Measurements from ENCODE around the gene TSPAN5. TPM values are rescaled to one million over a fixed set of nuclear protein-coding genes. Genes with fewer than 3 reads are reported as not detected.

Gene TSPAN5
- total and polyA plus RNA-seq, 4 experiments from 2014 or later, result 16.8 to 40.4 (median 25.7) TPM

DNA sequence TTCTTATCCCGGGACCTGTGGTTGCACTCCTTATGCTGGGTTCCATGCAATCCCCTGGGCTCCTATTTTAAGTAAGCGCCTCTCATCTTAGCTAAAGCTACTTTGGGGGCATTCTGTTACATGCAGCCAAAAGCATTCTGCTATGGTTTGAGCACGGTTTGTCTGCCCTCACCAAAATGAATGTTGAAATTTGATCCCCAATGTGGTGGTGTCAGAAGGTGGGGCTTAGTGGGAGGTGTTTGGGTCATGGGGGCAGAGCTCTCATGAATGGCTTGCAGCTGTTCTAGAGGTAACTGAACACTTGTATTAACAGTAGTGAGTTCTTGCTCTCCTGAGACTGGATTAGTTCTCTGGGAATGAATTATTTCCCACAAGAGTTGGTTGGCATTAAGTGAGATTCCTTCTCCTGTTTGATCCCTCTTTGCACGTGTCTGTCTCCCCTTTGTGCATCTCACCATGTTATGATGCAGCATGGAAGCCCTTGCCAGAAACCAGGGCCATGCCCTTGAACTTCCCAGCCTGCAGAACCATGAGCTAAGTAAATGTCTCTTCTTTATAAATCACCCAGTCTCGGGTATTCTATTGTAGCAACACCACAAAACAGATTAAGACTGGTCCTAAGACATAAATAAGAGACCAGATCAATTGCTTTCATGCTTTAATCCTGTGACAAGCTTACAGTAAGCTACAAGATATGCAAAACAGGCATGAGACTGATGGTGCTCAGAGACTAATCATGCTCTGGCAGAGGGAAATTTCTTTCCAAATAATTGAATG is 141.8 kb downstream of the TSPAN5 start:
- H3K4me1 ChIP-seq (ENCODE audit: insufficient read depth, low read length), result peaks cover 32% of the 10 kb centered on the region
- intact Hi-C loops (cut with micrococcal nuclease), result no loop called here
- H3K4me1 Mint-ChIP-seq, result peaks cover 36 to 68% (median 51%) of the 10 kb centered on the region in 4 donors
- no peak overlapping the region for H3K4me3 Mint-ChIP-seq
- peaks cover 0 to 4% of the 10 kb centered on the region in 2 donors for H3K9me3 ChIP-seq (ENCODE audit: control insufficient read depth in 1 of 2, low read length in 2 of 2)
- H3K27ac Mint-ChIP-seq, result peak overlapping the region in 2 of 7 donors; percentile 59 to 66
- peaks cover 0 to 5% (median 0%) of the 10 kb centered on the region in 8 donors for H3K9me3 Mint-ChIP-seq
- H3K27me3 Mint-ChIP-seq, result no peaks in the 10 kb centered on the region
- no peak overlapping the region for H3K27ac ChIP-seq (ENCODE audit: low read depth, low read length)
- peaks cover 2 to 9% of the 10 kb centered on the region in 2 donors for H3K36me3 Mint-ChIP-seq
- no peaks in the 10 kb centered on the region for H3K36me3 ChIP-seq (ENCODE audit: insufficient read depth, low read length)
- H3K27me3 ChIP-seq (ENCODE audit: insufficient read depth, low read length), result no peaks in the 10 kb centered on the region
- DNase-seq, result no peak
- CTCF ChIA-PET (ENCODE audit: partially characterized antibody), result interaction anchor here (1.0 kb wide), 1 partner anchor 49 kb away, joined by 4 read pairs; no protein-coding TSS in a partner anchor
- POLR2A ChIA-PET (ENCODE audit: partially characterized antibody), result no interaction called here
- H3K4me3 ChIP-seq (ENCODE audit: low read length in 2 of 2), result no peak overlapping the region

DNA sequence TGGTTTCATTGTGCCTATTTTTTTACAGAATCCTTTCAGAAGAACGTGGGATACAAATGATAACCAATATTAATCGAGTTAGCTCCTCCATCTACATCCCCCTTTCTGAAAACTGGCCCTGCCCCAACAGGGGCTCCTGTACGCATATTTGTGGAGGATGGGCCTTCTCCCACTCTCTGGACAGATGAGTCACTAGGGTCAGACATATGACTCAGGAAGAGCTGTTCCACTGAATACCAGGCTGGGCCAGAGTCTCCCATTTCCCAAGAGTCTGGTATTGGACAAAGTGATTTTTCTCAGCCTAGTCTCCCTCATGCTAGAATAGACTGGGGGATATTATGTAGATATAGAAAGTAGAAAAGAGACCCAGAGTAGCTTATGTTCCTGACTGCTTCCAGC is 142.4 kb downstream of the TSPAN5 start:
- intact Hi-C loops (cut with micrococcal nuclease), result no loop called here
- no peak overlapping the region for H3K4me3 Mint-ChIP-seq

DNA sequence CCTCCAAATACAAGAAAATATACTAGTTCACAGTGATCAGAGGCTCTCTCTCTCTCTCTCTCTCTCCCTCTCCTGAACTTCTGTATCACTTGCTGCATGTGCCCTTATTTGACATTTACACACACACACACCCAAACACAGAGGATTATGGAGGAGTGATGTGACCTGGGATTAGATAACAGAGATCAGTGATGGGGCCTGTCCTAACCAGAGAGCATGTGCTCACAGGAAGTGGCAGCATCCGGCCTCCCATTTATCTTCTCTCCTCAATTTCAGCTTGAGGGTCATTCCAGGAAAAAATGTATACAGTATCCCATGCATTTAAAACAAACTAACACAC is 143.0 kb downstream of the TSPAN5 start:
- Mint-ChIP-seq H3K27me3 (no peaks in the 10 kb centered on the region), H3K36me3 (peaks cover 2 to 9% of the 10 kb centered on the region in 2 donors), H3K27ac (peak overlapping the region in 2 of 7 donors; percentile 6 to 21), H3K4me3 (peak overlapping the region in 1 of 8 donors; percentile 2), H3K4me1 (peaks cover 44 to 73% (median 58%) of the 10 kb centered on the region in 4 donors), H3K9me3 (peaks cover 0 to 5% (median 0%) of the 10 kb centered on the region in 8 donors)
- no peaks in the 10 kb centered on the region for H3K27me3 ChIP-seq (ENCODE audit: insufficient read depth, low read length)
- POLR2A ChIA-PET (ENCODE audit: partially characterized antibody), result no interaction called here
- no peak for DNase-seq
- CTCF ChIA-PET (ENCODE audit: partially characterized antibody), result no interaction called here
- intact Hi-C loops (cut with micrococcal nuclease), result no loop called here
- H3K36me3 ChIP-seq (ENCODE audit: insufficient read depth, low read length), result no peaks in the 10 kb centered on the region
- peaks cover 43% of the 10 kb centered on the region for H3K4me1 ChIP-seq (ENCODE audit: insufficient read depth, low read length)
- H3K27ac ChIP-seq (ENCODE audit: low read depth, low read length), result no peak overlapping the region
- H3K9me3 ChIP-seq (ENCODE audit: control insufficient read depth in 1 of 2, low read length in 2 of 2), result peaks cover 0 to 4% of the 10 kb centered on the region in 2 donors
- H3K4me3 ChIP-seq (ENCODE audit: low read length in 2 of 2), result no peak overlapping the region

More for the DNA sequence above, 142.4 kb downstream of the TSPAN5 start:
- H3K27ac Mint-ChIP-seq, result peak overlapping the region in 2 of 7 donors; percentile 30 to 61
- ChIA-PET POLR2A (ENCODE audit: partially characterized antibody) (no interaction called here), CTCF (ENCODE audit: partially characterized antibody) (interaction anchor here (1.0 kb wide), 1 partner anchor 49 kb away, joined by 4 read pairs; no protein-coding TSS in a partner anchor)
- peaks cover 0 to 4% of the 10 kb centered on the region in 2 donors for H3K9me3 ChIP-seq (ENCODE audit: control insufficient read depth in 1 of 2, low read length in 2 of 2)
- peaks cover 37% of the 10 kb centered on the region for H3K4me1 ChIP-seq (ENCODE audit: insufficient read depth, low read length)
- H3K27ac ChIP-seq (ENCODE audit: low read depth, low read length), result no peak overlapping the region
- no peaks in the 10 kb centered on the region for H3K36me3 ChIP-seq (ENCODE audit: insufficient read depth, low read length)
- peaks cover 2 to 9% of the 10 kb centered on the region in 2 donors for H3K36me3 Mint-ChIP-seq
- peaks cover 0 to 5% (median 0%) of the 10 kb centered on the region in 8 donors for H3K9me3 Mint-ChIP-seq
- peaks cover 39 to 68% (median 52%) of the 10 kb centered on the region in 4 donors for H3K4me1 Mint-ChIP-seq
- DNase-seq, result no peak
- H3K27me3 ChIP-seq (ENCODE audit: insufficient read depth, low read length), result no peaks in the 10 kb centered on the region
- no peak overlapping the region for H3K4me3 ChIP-seq (ENCODE audit: low read length in 2 of 2)
- no peaks in the 10 kb centered on the region for H3K27me3 Mint-ChIP-seq

DNA sequence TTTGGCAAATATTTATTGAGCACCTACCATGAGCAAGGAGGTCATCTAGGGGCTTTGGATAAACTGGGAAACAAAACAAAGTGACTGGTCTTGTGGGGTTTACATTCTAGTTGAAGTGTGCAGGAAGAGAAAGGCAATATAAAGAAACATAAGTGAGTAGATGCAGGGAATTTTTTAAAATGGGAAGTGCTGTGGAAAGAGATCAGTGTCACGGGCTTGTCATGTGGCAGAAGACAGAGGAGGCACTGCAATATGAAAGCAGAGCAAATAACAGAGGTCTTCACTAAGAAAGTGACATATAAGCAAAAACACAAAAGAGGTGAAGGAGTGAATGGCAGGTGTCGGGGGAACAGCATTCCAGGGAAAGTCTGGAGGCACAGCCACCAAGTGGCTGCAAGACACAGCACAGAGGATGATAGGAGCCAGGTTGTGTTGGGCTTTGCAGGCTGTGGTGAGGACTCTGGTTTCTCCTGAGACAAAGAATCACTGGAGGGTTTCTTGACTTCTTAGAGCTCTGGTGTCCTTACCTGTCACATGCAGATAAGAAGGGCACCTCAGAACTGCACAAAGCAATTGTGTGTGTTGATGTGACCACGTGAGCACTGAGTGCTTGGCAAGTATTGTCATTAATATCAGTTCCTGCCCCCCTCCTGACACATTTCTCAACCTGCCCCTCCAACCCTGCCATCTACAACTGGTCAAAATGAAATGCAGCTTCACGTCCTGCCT is 143.5 kb downstream of the TSPAN5 start:
- Histone ChIP-seq H3K4me3 (ENCODE audit: low read length in 2 of 2) (no peak overlapping the region), H3K27me3 (ENCODE audit: insufficient read depth, low read length) (no peaks in the 10 kb centered on the region), H3K36me3 (ENCODE audit: insufficient read depth, low read length) (no peaks in the 10 kb centered on the region), H3K4me1 (ENCODE audit: insufficient read depth, low read length) (peaks cover 44% of the 10 kb centered on the region), H3K27ac (ENCODE audit: low read depth, low read length) (no peak overlapping the region), H3K9me3 (ENCODE audit: control insufficient read depth in 1 of 2, low read length in 2 of 2) (peaks cover 0 to 4% of the 10 kb centered on the region in 2 donors)
- H3K36me3 Mint-ChIP-seq, result peaks cover 2 to 9% of the 10 kb centered on the region in 2 donors
- peaks cover 43 to 70% (median 56%) of the 10 kb centered on the region in 4 donors for H3K4me1 Mint-ChIP-seq
- ChIA-PET POLR2A (ENCODE audit: partially characterized antibody) (no interaction called here), CTCF (ENCODE audit: partially characterized antibody) (no interaction called here)
- peak overlapping the region in 3 of 7 donors; percentile 1 to 21 (median 6) for H3K27ac Mint-ChIP-seq
- H3K4me3 Mint-ChIP-seq, result peak overlapping the region in 1 of 8 donors; percentile 2
- no peak for DNase-seq
- intact Hi-C loops (cut with micrococcal nuclease), result no loop called here
- peaks cover 0 to 5% (median 0%) of the 10 kb centered on the region in 8 donors for H3K9me3 Mint-ChIP-seq
- no peaks in the 10 kb centered on the region for H3K27me3 Mint-ChIP-seq

DNA sequence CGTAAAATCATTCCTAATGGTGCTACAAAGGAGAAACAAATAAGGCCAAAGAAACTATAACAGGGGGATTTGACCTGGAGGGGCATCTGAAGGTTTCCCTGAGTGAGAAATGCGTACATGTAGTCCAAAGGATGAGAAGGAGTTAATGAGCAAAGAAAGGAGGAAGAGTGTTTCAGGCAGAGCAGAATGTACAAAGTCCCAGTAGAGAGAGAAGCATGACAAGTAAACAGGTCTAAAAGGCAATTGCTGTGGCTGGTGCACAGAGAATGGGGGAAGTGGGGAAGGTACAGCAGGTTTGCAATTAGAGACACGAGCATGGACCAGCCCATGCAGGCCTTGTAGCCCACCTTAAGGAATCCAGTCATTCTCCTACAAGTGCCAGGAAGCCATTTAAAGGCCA is 145.5 kb downstream of the TSPAN5 start:
- H3K27me3 ChIP-seq (ENCODE audit: insufficient read depth, low read length), result no peaks in the 10 kb centered on the region
- H3K9me3 ChIP-seq (ENCODE audit: control insufficient read depth in 1 of 2, low read length in 2 of 2), result peaks cover 0 to 4% of the 10 kb centered on the region in 2 donors
- intact Hi-C loops (cut with micrococcal nuclease), result no loop called here
- no peak overlapping the region for H3K27ac ChIP-seq (ENCODE audit: low read depth, low read length)
- Mint-ChIP-seq H3K9me3 (peaks cover 0 to 5% (median 0%) of the 10 kb centered on the region in 8 donors), H3K4me3 (no peak overlapping the region), H3K27ac (peak overlapping the region in 3 of 7 donors; percentile 18 to 55 (median 24)), H3K4me1 (peaks cover 33 to 63% (median 50%) of the 10 kb centered on the region in 4 donors), H3K36me3 (peaks cover 2 to 10% of the 10 kb centered on the region in 2 donors), H3K27me3 (no peaks in the 10 kb centered on the region)
- CTCF ChIA-PET (ENCODE audit: partially characterized antibody), result interaction anchor here (1.4 kb wide), 1 partner anchor 14 kb away, joined by 4 read pairs; no protein-coding TSS in a partner anchor
- H3K4me3 ChIP-seq (ENCODE audit: low read length in 2 of 2), result no peak overlapping the region
- H3K4me1 ChIP-seq (ENCODE audit: insufficient read depth, low read length), result peaks cover 29% of the 10 kb centered on the region
- POLR2A ChIA-PET (ENCODE audit: partially characterized antibody), result no interaction called here
- no peak for DNase-seq
- no peaks in the 10 kb centered on the region for H3K36me3 ChIP-seq (ENCODE audit: insufficient read depth, low read length)

DNA sequence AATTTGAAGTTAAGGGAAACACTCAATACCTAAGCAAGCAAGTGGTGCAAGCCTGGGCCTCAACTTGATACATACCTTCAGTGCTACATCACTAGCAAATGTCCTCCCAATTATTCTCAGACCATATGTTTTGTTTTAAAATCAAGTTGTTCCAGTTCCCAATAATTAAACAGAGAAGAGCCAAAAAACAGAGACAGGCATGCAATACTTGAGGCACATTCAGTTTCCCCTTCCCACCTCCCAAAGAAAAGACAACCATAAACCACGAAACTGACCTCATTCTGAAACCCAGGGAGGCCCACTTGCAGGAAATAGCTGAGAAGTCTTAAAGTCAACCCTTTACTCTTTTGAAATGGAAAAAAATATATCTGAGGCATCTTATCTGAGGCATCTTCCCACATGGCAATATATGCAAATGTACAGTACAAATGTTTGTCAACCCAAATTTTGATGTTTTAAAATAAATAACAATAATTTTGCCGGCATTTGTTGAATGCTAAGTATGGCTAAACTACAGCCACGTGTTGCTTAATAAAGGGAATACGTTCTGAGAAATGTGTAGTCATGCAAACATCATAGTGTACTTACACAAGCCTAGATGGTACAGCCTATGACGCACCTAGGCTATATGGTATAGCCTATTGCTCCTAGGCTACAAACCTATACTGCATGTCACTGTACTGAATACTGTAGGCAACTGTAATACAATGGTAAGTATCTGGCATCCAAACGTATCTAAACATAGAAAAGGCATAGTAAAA is 147.5 kb downstream of the TSPAN5 start:
- no peak for DNase-seq
- POLR2A ChIA-PET (ENCODE audit: partially characterized antibody), result no interaction called here
- Mint-ChIP-seq H3K4me3 (peak overlapping the region in 3 of 8 donors; percentile 16 to 63 (median 40)), H3K27ac (peak overlapping the region in 3 of 7 donors; percentile 5 to 19 (median 7)), H3K4me1 (peaks cover 30 to 60% (median 43%) of the 10 kb centered on the region in 4 donors), H3K36me3 (peaks cover 3 to 8% of the 10 kb centered on the region in 2 donors), H3K9me3 (no peaks in the 10 kb centered on the region), H3K27me3 (no peaks in the 10 kb centered on the region)
- Histone ChIP-seq H3K4me3 (ENCODE audit: low read length in 2 of 2) (no peak overlapping the region), H3K27ac (ENCODE audit: low read depth, low read length) (no peak overlapping the region), H3K9me3 (ENCODE audit: control insufficient read depth in 1 of 2, low read length in 2 of 2) (no peaks in the 10 kb centered on the region), H3K27me3 (ENCODE audit: insufficient read depth, low read length) (no peaks in the 10 kb centered on the region), H3K4me1 (ENCODE audit: insufficient read depth, low read length) (peaks cover 23% of the 10 kb centered on the region), H3K36me3 (ENCODE audit: insufficient read depth, low read length) (no peaks in the 10 kb centered on the region)
- intact Hi-C loops (cut with micrococcal nuclease), result no loop called here
- CTCF ChIA-PET (ENCODE audit: partially characterized antibody), result interaction anchor here (1.8 kb wide), 1 partner anchor 19 kb away, joined by 6 read pairs; no protein-coding TSS in a partner anchor
